RWPE1 (cell line): ENCODE measurements around the gene HTR3D.
"Not testable (repeated sequence)": the region's sequence is repeated elsewhere in the genome, so short reads cannot be mapped to it uniquely, and the experiment has no call there.

Experiments
- CTCF ChIA-PET: fragments of 350-600 bp; sonication (Branson Sonifier 250); formaldehyde crosslinking; extraction: SDS; loops from one replicate; lab custom pipeline; 2021; lab: Yijun Ruan, JAX
- POLR2A ChIA-PET: fragments of 400-600 bp; formaldehyde crosslinking; extraction: SDS; loops from one replicate; lab custom pipeline; 2020; ENCODE audit warnings: antibody characterized with exemption; ENCODE audit not compliant: low non-redundant PET; lab: Yijun Ruan, JAX
- DNase-seq: peaks from one replicate; pipeline ENCODE4 v3.0.0; 2012; ENCODE audit warnings: low spot score
- H3K27ac ChIP-seq: fragments of 450-650 bp; 2 replicates; pipeline ENCODE4 v1.5.1; 2017
- TF ChIP-seq, protein P1 (sequence below): fragments of 450-650 bp; conservative IDR thresholded peaks from 2 replicates; pipeline ENCODE4 v1.5.1; 2017; ENCODE audit warnings: low read depth, mild to moderate bottlenecking

The HTR3D gene

DNA sequence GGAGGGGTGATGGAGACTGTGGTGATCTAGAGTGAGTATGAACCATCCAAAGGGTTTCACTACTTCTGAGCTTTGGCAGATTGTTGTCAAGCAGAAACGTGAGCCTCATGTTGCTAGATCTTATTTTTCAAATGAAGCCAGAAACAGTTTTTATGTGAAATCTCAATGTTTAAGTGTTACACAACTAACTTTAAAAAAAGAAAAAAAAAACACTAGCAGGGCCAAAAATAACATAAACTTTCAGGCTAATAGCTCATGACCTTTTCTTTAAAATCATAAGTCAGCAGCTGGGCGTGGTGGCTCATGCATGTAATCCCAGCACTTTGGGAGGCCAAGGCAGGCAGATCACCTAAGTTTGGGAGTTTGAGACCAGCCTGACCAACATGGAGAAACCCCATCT lies 2.1 kb upstream of the HTR3D start:
- no peak for DNase-seq
- TF ChIP-seq, protein P1, sequence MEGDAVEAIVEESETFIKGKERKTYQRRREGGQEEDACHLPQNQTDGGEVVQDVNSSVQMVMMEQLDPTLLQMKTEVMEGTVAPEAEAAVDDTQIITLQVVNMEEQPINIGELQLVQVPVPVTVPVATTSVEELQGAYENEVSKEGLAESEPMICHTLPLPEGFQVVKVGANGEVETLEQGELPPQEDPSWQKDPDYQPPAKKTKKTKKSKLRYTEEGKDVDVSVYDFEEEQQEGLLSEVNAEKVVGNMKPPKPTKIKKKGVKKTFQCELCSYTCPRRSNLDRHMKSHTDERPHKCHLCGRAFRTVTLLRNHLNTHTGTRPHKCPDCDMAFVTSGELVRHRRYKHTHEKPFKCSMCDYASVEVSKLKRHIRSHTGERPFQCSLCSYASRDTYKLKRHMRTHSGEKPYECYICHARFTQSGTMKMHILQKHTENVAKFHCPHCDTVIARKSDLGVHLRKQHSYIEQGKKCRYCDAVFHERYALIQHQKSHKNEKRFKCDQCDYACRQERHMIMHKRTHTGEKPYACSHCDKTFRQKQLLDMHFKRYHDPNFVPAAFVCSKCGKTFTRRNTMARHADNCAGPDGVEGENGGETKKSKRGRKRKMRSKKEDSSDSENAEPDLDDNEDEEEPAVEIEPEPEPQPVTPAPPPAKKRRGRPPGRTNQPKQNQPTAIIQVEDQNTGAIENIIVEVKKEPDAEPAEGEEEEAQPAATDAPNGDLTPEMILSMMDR, result no peak
- ChIA-PET POLR2A (no interaction called here), CTCF (interaction anchor here (0.6 to 0.7 kb wide), 2 partner anchors 27 to 491 kb away, joined by 3 to 5 read pairs; no protein-coding TSS in a partner anchor)
- no peak overlapping the region for H3K27ac ChIP-seq

DNA sequence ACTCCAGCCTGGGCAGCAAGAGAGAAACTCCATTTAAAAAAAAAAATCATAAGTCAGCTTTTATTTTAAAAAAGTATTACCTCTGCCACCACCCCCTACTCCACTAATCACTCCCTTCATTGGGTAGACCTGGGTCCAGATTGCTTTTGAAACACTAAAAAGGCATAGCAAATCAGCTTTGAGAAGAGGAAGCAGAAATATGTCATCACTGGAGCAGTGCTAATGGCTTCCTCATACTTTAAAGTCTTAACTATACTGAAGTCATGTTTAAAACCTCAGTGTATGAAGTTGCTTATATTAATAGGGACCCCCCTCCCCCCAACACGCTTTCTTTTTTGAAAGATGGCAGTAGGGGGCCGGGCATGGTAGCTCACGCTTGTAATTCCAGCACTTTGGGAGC lies 1.0 kb upstream of the HTR3D start:
- no peak for DNase-seq
- POLR2A ChIA-PET, result no interaction called here
- no peak overlapping the region for H3K27ac ChIP-seq
- TF ChIP-seq, protein P1, result no peak
- CTCF ChIA-PET, result no interaction called here

DNA sequence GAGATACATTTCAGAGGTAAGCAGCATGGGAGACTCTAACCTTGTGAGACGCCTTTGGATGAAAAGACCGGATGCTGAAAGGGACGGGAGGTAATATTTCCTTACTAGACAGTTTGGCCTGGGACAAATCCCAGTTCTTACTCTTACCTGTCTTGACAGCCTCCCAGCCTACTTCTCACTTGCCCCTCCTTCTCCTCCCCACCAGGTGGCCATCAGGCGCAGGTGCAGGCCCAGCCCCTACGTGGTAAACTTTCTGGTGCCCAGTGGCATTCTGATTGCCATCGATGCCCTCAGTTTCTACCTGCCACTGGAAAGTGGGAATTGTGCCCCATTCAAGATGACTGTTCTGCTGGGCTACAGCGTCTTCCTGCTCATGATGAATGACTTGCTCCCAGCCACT lies 6.3 kb downstream of the HTR3D start:
- no peak for DNase-seq
- ChIA-PET CTCF (no interaction called here), POLR2A (no interaction called here)
- TF ChIP-seq, protein P1, result no peak
- H3K27ac ChIP-seq, result no peak overlapping the region

DNA sequence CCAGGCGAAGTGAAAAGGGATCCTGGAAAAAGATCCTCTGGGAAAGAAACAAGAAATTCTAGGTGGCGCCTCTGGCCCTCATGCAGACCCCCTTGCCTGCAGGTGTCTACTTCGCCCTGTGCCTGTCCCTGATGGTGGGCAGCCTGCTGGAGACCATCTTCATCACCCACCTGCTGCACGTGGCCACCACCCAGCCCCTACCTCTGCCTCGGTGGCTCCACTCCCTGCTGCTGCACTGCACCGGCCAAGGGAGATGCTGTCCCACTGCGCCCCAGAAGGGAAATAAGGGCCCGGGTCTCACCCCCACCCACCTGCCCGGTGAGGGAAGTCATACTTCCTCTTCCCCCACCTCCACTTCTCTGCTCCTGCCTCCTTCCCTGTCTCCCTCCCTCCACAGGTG lies 6.8 kb downstream of the HTR3D start:
- H3K27ac ChIP-seq, CTCF ChIA-PET, DNase-seq, POLR2A ChIA-PET: not testable (repeated sequence)

DNA sequence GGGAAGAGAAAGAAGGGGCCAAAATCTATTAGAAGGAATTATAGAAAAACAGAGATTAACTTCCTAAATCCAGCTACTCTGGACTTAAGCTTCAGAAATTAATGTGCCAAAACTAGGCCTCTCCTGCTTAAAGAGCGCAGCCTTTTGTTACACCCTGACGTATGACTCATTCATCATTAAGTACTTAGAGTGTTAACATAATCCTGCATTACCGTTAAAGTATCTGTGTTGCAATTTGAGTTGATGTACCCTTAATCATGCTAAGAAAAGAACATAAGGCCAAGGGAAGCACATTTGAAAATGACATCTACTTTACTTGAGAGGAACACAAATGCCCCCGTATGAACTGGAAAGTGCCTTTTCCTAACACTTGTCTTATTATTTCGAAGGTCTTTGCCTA lies 7.9 kb downstream of the HTR3D start:
- DNase-seq, result peak; percentile 63
- ChIA-PET POLR2A (no interaction called here), CTCF (interaction anchor here (0.6 kb wide), 1 partner anchor 95 kb away, joined by 5 read pairs; no protein-coding TSS in a partner anchor)
- no peak overlapping the region for H3K27ac ChIP-seq
- TF ChIP-seq, protein P1, result no peak

DNA sequence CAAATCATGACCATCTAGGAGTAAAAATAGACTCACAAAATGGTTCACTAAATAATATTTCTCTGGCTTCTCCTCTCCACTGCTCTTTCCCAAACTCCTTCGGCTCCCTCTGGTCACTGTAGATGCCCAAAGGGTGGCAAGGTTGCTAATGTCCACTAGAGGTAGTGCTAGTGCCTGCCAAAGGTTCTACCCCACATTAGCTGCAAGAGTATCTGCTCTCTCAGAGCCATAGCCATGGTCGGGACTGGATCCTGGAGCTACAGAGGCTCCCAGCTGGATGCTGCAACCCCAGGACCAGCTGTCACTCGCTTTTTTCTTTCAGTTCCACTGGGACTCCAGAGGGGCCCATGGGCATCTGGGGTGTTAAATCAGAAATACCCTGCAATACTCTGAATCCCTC lies 8.5 kb downstream of the HTR3D start:
- peak overlapping the region; percentile 38; the same call in 1 of the 2 replicates for H3K27ac ChIP-seq
- ChIA-PET CTCF (no interaction called here), POLR2A (no interaction called here)
- no peak for DNase-seq
- TF ChIP-seq, protein P1, result no peak

DNA sequence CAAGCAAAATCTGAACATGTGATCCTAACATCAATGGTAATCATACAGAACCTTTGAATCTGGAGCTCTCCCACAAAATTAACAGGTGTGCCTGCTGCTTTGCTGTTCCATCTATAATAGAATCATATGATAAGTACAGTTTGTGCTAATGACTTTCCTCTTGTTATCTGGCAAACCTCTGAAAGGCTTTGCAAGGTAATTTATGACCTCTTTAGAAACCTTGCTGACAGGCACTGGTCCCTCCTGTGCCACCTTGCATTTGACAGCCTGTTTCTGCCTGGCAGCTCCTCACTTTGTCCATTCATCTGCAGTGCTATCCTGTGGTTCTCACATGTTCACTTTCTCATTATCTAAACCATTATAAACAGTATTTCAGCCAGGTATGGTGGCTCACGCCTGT lies 11.1 kb downstream of the HTR3D start:
- POLR2A ChIA-PET, result interaction anchor here (0.6 kb wide), 1 partner anchor 174 kb away, joined by 3 read pairs; no protein-coding TSS in a partner anchor
- TF ChIP-seq, protein P1, result no peak
- no peak overlapping the region for H3K27ac ChIP-seq
- CTCF ChIA-PET, result no interaction called here
- no peak for DNase-seq
